ENCODE measurements around the gene PHC3.

Gene PHC3

GRCh38 chr3:170180908-170181885, at the start of gene PHC3:
Gene PHC3, minus strand, starts transcription at chr3:170181733. Its CDS starts 18 bp downstream, at chr3:170181715.
- Histone ChIP-seq H3K27me3 (ENCODE audit: low read depth, low read length) (no peaks in the 10 kb centered on the region), H3K27ac (ENCODE audit: low read length) (peak within 1 kb of the TSS; percentile 95), H3K9me3 (ENCODE audit: control insufficient read depth in 1 of 2, low read length in 2 of 2) (no peaks in the 10 kb centered on the region), H3K36me3 (ENCODE audit: control insufficient read depth in 1 of 2, insufficient read depth in 2 of 2, low read length in 2 of 2) (peaks cover 7 to 14% of the 10 kb centered on the region in 2 donors), H3K4me3 (ENCODE audit: low read depth in 1 of 2, low read length in 2 of 2) (peak within 1 kb of the TSS; percentile 85 to 95), H3K4me1 (ENCODE audit: control insufficient read depth in 1 of 2, insufficient read depth in 2 of 2, low read length in 2 of 2) (peaks cover 5 to 22% of the 10 kb centered on the region in 2 donors)

GRCh38 chr3:170228093-170228766, 46.7 kb upstream of the PHC3 start:
- H3K27ac ChIP-seq (ENCODE audit: low read length) = no peak overlapping the region
- peaks cover 0 to under 1% of the 10 kb centered on the region in 2 donors for H3K4me1 ChIP-seq (ENCODE audit: control insufficient read depth in 1 of 2, insufficient read depth in 2 of 2, low read length in 2 of 2)
- H3K27me3 ChIP-seq (ENCODE audit: low read depth, low read length) = no peaks in the 10 kb centered on the region
- no peaks in the 10 kb centered on the region for H3K9me3 ChIP-seq (ENCODE audit: control insufficient read depth in 1 of 2, low read length in 2 of 2)
- H3K36me3 ChIP-seq (ENCODE audit: control insufficient read depth in 1 of 2, insufficient read depth in 2 of 2, low read length in 2 of 2) = no peaks in the 10 kb centered on the region
- H3K4me3 ChIP-seq (ENCODE audit: low read depth in 1 of 2, low read length in 2 of 2) = no peak overlapping the region

GRCh38 chr3:170226426-170226960, 45.0 kb upstream of the PHC3 start:
- Histone ChIP-seq H3K9me3 (ENCODE audit: control insufficient read depth in 1 of 2, low read length in 2 of 2) (no peaks in the 10 kb centered on the region), H3K27ac (ENCODE audit: low read length) (no peak overlapping the region), H3K4me3 (ENCODE audit: low read depth in 1 of 2, low read length in 2 of 2) (no peak overlapping the region), H3K36me3 (ENCODE audit: control insufficient read depth in 1 of 2, insufficient read depth in 2 of 2, low read length in 2 of 2) (no peaks in the 10 kb centered on the region), H3K4me1 (ENCODE audit: control insufficient read depth in 1 of 2, insufficient read depth in 2 of 2, low read length in 2 of 2) (no peaks in the 10 kb centered on the region), H3K27me3 (ENCODE audit: low read depth, low read length) (no peaks in the 10 kb centered on the region)

- Histone ChIP-seq H3K9me3 (ENCODE audit: control insufficient read depth in 1 of 2, low read length in 2 of 2) (no peaks in the 10 kb centered on the region), H3K27me3 (ENCODE audit: low read depth, low read length) (no peaks in the 10 kb centered on the region), H3K36me3 (ENCODE audit: control insufficient read depth in 1 of 2, insufficient read depth in 2 of 2, low read length in 2 of 2) (no peaks in the 10 kb centered on the region), H3K4me3 (ENCODE audit: low read depth in 1 of 2, low read length in 2 of 2) (no peak overlapping the region), H3K27ac (ENCODE audit: low read length) (no peak overlapping the region), H3K4me1 (ENCODE audit: control insufficient read depth in 1 of 2, insufficient read depth in 2 of 2, low read length in 2 of 2) (no peaks in the 10 kb centered on the region)
Measured at GRCh38 chr3:170225166-170225565, 43.6 kb upstream of the PHC3 start.

GRCh38 chr3:170222647-170223541, 41.4 kb upstream of the PHC3 start:
- Histone ChIP-seq H3K9me3 (ENCODE audit: control insufficient read depth in 1 of 2, low read length in 2 of 2) (no peaks in the 10 kb centered on the region), H3K4me1 (ENCODE audit: control insufficient read depth in 1 of 2, insufficient read depth in 2 of 2, low read length in 2 of 2) (no peaks in the 10 kb centered on the region), H3K27ac (ENCODE audit: low read length) (peak overlapping the region; percentile 77), H3K4me3 (ENCODE audit: low read depth in 1 of 2, low read length in 2 of 2) (peak overlapping the region; percentile 65 to 92), H3K27me3 (ENCODE audit: low read depth, low read length) (no peaks in the 10 kb centered on the region), H3K36me3 (ENCODE audit: control insufficient read depth in 1 of 2, insufficient read depth in 2 of 2, low read length in 2 of 2) (no peaks in the 10 kb centered on the region)

GRCh38 chr3:170221924-170222646, 40.6 kb upstream of the PHC3 start, which contains the start of gene PRKCI:
Gene PRKCI, plus strand, starts transcription at chr3:170222424. Its CDS starts 246 bp downstream, at chr3:170222670.
- Histone ChIP-seq H3K4me3 (ENCODE audit: low read depth in 1 of 2, low read length in 2 of 2) (peak within 1 kb of the TSS; percentile 65 to 92), H3K4me1 (ENCODE audit: control insufficient read depth in 1 of 2, insufficient read depth in 2 of 2, low read length in 2 of 2) (no peaks in the 10 kb centered on the region), H3K9me3 (ENCODE audit: control insufficient read depth in 1 of 2, low read length in 2 of 2) (no peaks in the 10 kb centered on the region), H3K27ac (ENCODE audit: low read length) (peak within 1 kb of the TSS; percentile 98), H3K27me3 (ENCODE audit: low read depth, low read length) (no peaks in the 10 kb centered on the region), H3K36me3 (ENCODE audit: control insufficient read depth in 1 of 2, insufficient read depth in 2 of 2, low read length in 2 of 2) (no peaks in the 10 kb centered on the region)

GRCh38 chr3:170220871-170221270, 39.3 kb upstream of the PHC3 start:
- H3K27me3 ChIP-seq (ENCODE audit: low read depth, low read length) = no peaks in the 10 kb centered on the region
- no peak overlapping the region for H3K4me3 ChIP-seq (ENCODE audit: low read depth in 1 of 2, low read length in 2 of 2)
- H3K4me1 ChIP-seq (ENCODE audit: control insufficient read depth in 1 of 2, insufficient read depth in 2 of 2, low read length in 2 of 2) = no peaks in the 10 kb centered on the region
- H3K27ac ChIP-seq (ENCODE audit: low read length) = no peak overlapping the region
- H3K36me3 ChIP-seq (ENCODE audit: control insufficient read depth in 1 of 2, insufficient read depth in 2 of 2, low read length in 2 of 2) = no peaks in the 10 kb centered on the region
- no peaks in the 10 kb centered on the region for H3K9me3 ChIP-seq (ENCODE audit: control insufficient read depth in 1 of 2, low read length in 2 of 2)

GRCh38 chr3:170219850-170220249, 38.3 kb upstream of the PHC3 start:
- H3K27me3 ChIP-seq (ENCODE audit: low read depth, low read length) = no peaks in the 10 kb centered on the region
- no peaks in the 10 kb centered on the region for H3K9me3 ChIP-seq (ENCODE audit: control insufficient read depth in 1 of 2, low read length in 2 of 2)
- H3K27ac ChIP-seq (ENCODE audit: low read length) = no peak overlapping the region
- H3K4me1 ChIP-seq (ENCODE audit: control insufficient read depth in 1 of 2, insufficient read depth in 2 of 2, low read length in 2 of 2) = no peaks in the 10 kb centered on the region
- no peak overlapping the region for H3K4me3 ChIP-seq (ENCODE audit: low read depth in 1 of 2, low read length in 2 of 2)
- H3K36me3 ChIP-seq (ENCODE audit: control insufficient read depth in 1 of 2, insufficient read depth in 2 of 2, low read length in 2 of 2) = no peaks in the 10 kb centered on the region

GRCh38 chr3:170211668-170212067, 30.1 kb upstream of the PHC3 start:
- Histone ChIP-seq H3K4me3 (ENCODE audit: low read depth in 1 of 2, low read length in 2 of 2) (no peak overlapping the region), H3K4me1 (ENCODE audit: control insufficient read depth in 1 of 2, insufficient read depth in 2 of 2, low read length in 2 of 2) (no peaks in the 10 kb centered on the region), H3K27ac (ENCODE audit: low read length) (no peak overlapping the region), H3K9me3 (ENCODE audit: control insufficient read depth in 1 of 2, low read length in 2 of 2) (no peaks in the 10 kb centered on the region), H3K27me3 (ENCODE audit: low read depth, low read length) (no peaks in the 10 kb centered on the region), H3K36me3 (ENCODE audit: control insufficient read depth in 1 of 2, insufficient read depth in 2 of 2, low read length in 2 of 2) (no peaks in the 10 kb centered on the region)

- Histone ChIP-seq H3K4me1 (ENCODE audit: control insufficient read depth in 1 of 2, insufficient read depth in 2 of 2, low read length in 2 of 2) (no peaks in the 10 kb centered on the region), H3K36me3 (ENCODE audit: control insufficient read depth in 1 of 2, insufficient read depth in 2 of 2, low read length in 2 of 2) (no peaks in the 10 kb centered on the region), H3K27me3 (ENCODE audit: low read depth, low read length) (no peaks in the 10 kb centered on the region), H3K4me3 (ENCODE audit: low read depth in 1 of 2, low read length in 2 of 2) (no peak overlapping the region), H3K27ac (ENCODE audit: low read length) (no peak overlapping the region), H3K9me3 (ENCODE audit: control insufficient read depth in 1 of 2, low read length in 2 of 2) (no peaks in the 10 kb centered on the region)
Measured at GRCh38 chr3:170207717-170208116, 26.2 kb upstream of the PHC3 start.

All from muscle layer of duodenum (tissue), 2 donors.